Skeletal muscle satellite cell (primary cell): ENCODE data around the gene PI16.
"Not testable (repeated sequence)": the region's sequence is repeated elsewhere in the genome, so short reads cannot be mapped to it uniquely, and the experiment has no call there.

Experiments used
- H3K27me3 ChIP-seq: 2 replicates; pipeline ENCODE4 v1.7.0; 2013; ENCODE audit warnings: low read length; ENCODE audit not compliant: control insufficient read depth, insufficient read depth
- H3K36me3 ChIP-seq: 2 replicates; pipeline ENCODE4 v1.7.0; 2013; ENCODE audit warnings: mild to moderate bottlenecking, control low read depth, low read length; ENCODE audit not compliant: insufficient read depth
- H3K4me1 ChIP-seq: 2 replicates; pipeline ENCODE4 v1.7.0; 2013; ENCODE audit warnings: low read length; ENCODE audit not compliant: control insufficient read depth, insufficient read depth
- H3K4me2 ChIP-seq: 2 replicates; pipeline ENCODE4 v1.7.0; 2013; ENCODE audit warnings: mild to moderate bottlenecking, low read length
- H3K4me3 ChIP-seq: 2 replicates; pipeline ENCODE4 v1.7.0; 2013; ENCODE audit warnings: low read length
- H3K9ac ChIP-seq: 2 replicates; pipeline ENCODE4 v1.7.0; 2013; ENCODE audit warnings: mild to moderate bottlenecking, low read depth, low read length, moderate library complexity
- H3K9me3 ChIP-seq: replicated peaks from 2 replicates; pipeline ENCODE4 v1.7.0; 2013; ENCODE audit warnings: mild to moderate bottlenecking, control low read depth, low read length

The PI16 gene

GRCh38 chr6:36930483-36930882 is 24.1 kb upstream of the PI16 start:
- Histone ChIP-seq H3K9me3 (no peaks in the 10 kb centered on the region), H3K27me3 (no peaks in the 10 kb centered on the region)

GRCh38 chr6:36933102-36933501 is 21.4 kb upstream of the PI16 start:
- Histone ChIP-seq H3K4me3 (no peak overlapping the region), H3K36me3 (no peaks in the 10 kb centered on the region), H3K9me3 (no peaks in the 10 kb centered on the region), H3K9ac (no peak overlapping the region), H3K27me3 (no peaks in the 10 kb centered on the region), H3K4me1 (peaks cover 51% of the 10 kb centered on the region), H3K4me2 (peak overlapping the region; percentile 27)

More at GRCh38 chr6:36930483-36930882, 24.1 kb upstream of the PI16 start:
- Histone ChIP-seq H3K4me3 (no peak overlapping the region), H3K4me1 (peaks cover 59% of the 10 kb centered on the region), H3K4me2 (no peak overlapping the region), H3K9ac (no peak overlapping the region), H3K36me3 (no peaks in the 10 kb centered on the region)

GRCh38 chr6:36933519-36933918 is 21.0 kb upstream of the PI16 start:
- peaks cover 51% of the 10 kb centered on the region for H3K4me1 ChIP-seq
- H3K4me2 ChIP-seq: peak overlapping the region; percentile 27
- no peaks in the 10 kb centered on the region for H3K27me3 ChIP-seq
- no peaks in the 10 kb centered on the region for H3K36me3 ChIP-seq
- H3K9me3 ChIP-seq: no peaks in the 10 kb centered on the region
- no peak overlapping the region for H3K4me3 ChIP-seq
- no peak overlapping the region for H3K9ac ChIP-seq

GRCh38 chr6:36934901-36935300 is 19.6 kb upstream of the PI16 start:
- Histone ChIP-seq H3K9ac (no peak overlapping the region), H3K4me3 (no peak overlapping the region), H3K27me3 (no peaks in the 10 kb centered on the region), H3K36me3 (no peaks in the 10 kb centered on the region), H3K9me3 (no peaks in the 10 kb centered on the region), H3K4me2 (no peak overlapping the region), H3K4me1 (peaks cover 45% of the 10 kb centered on the region)

- Histone ChIP-seq H3K4me3 (no peak overlapping the region), H3K4me2 (no peak overlapping the region), H3K27me3 (no peaks in the 10 kb centered on the region), H3K9ac (no peak overlapping the region), H3K36me3 (no peaks in the 10 kb centered on the region), H3K9me3 (no peaks in the 10 kb centered on the region), H3K4me1 (peaks cover 35% of the 10 kb centered on the region)
Measured at GRCh38 chr6:36936824-36937223, 17.7 kb upstream of the PI16 start.

GRCh38 chr6:36937896-36938295 is 16.6 kb upstream of the PI16 start:
- Histone ChIP-seq H3K36me3 (no peaks in the 10 kb centered on the region), H3K9ac (no peak overlapping the region), H3K4me2 (no peak overlapping the region), H3K9me3 (no peaks in the 10 kb centered on the region), H3K4me3 (no peak overlapping the region), H3K4me1 (peaks cover 32% of the 10 kb centered on the region), H3K27me3 (no peaks in the 10 kb centered on the region)

GRCh38 chr6:36938536-36938935 is 16.0 kb upstream of the PI16 start:
- Histone ChIP-seq H3K36me3 (no peaks in the 10 kb centered on the region), H3K4me2 (no peak overlapping the region)

GRCh38 chr6:36939005-36939404 is 15.5 kb upstream of the PI16 start:
- peaks cover 22% of the 10 kb centered on the region for H3K4me1 ChIP-seq
- H3K4me2 ChIP-seq, H3K9ac ChIP-seq, H3K36me3 ChIP-seq, H3K9me3 ChIP-seq, H3K4me3 ChIP-seq, H3K27me3 ChIP-seq: not testable (repeated sequence)

More at GRCh38 chr6:36938536-36938935, 16.0 kb upstream of the PI16 start:
- Histone ChIP-seq H3K27me3 (no peaks in the 10 kb centered on the region), H3K9ac (no peak overlapping the region), H3K4me1 (peaks cover 27% of the 10 kb centered on the region), H3K4me3 (no peak overlapping the region), H3K9me3 (no peaks in the 10 kb centered on the region)

- H3K4me2 ChIP-seq: no peak overlapping the region
- H3K9me3 ChIP-seq: no peaks in the 10 kb centered on the region
- H3K4me1 ChIP-seq: peaks cover 21% of the 10 kb centered on the region
- no peaks in the 10 kb centered on the region for H3K36me3 ChIP-seq
- no peaks in the 10 kb centered on the region for H3K27me3 ChIP-seq
- no peak overlapping the region for H3K9ac ChIP-seq
- no peak overlapping the region for H3K4me3 ChIP-seq
Measured at GRCh38 chr6:36940027-36940426, 14.5 kb upstream of the PI16 start.

GRCh38 chr6:36941561-36941960 is 13.0 kb upstream of the PI16 start:
- not testable (repeated sequence) for H3K36me3 ChIP-seq, H3K4me3 ChIP-seq, H3K4me2 ChIP-seq, H3K9me3 ChIP-seq, H3K27me3 ChIP-seq, H3K9ac ChIP-seq
- peaks cover 12% of the 10 kb centered on the region for H3K4me1 ChIP-seq

- H3K4me3 ChIP-seq: not testable (repeated sequence)
Measured at GRCh38 chr6:36942329-36942728, 12.2 kb upstream of the PI16 start.

GRCh38 chr6:36944650-36945049 is 9.9 kb upstream of the PI16 start:
- no peaks in the 10 kb centered on the region for H3K9me3 ChIP-seq
- H3K4me3 ChIP-seq: no peak overlapping the region
- no peak overlapping the region for H3K4me2 ChIP-seq
- H3K9ac ChIP-seq: no peak overlapping the region
- H3K4me1 ChIP-seq: peaks cover 6% of the 10 kb centered on the region
- peaks cover 3% of the 10 kb centered on the region for H3K27me3 ChIP-seq
- H3K36me3 ChIP-seq: no peaks in the 10 kb centered on the region

More at GRCh38 chr6:36942329-36942728, 12.2 kb upstream of the PI16 start:
- H3K9me3 ChIP-seq, H3K36me3 ChIP-seq, H3K4me2 ChIP-seq, H3K27me3 ChIP-seq, H3K9ac ChIP-seq: not testable (repeated sequence)
- peaks cover 12% of the 10 kb centered on the region for H3K4me1 ChIP-seq
